Sigmoid colon (tissue), 4 donors: ENCODE measurements around the gene CCSER1.

Experiments used
- CTCF ChIP-seq, 4 experiments: fragments of 450-650 bp in 3 of 4; fragments of 200-600 bp in 1 of 4; IDR thresholded peaks; one replicate each; pipeline ENCODE4 v1.5.1; 2016 to 2019; ENCODE audit warnings: antibody characterized with exemption in 4 of 4, mild to moderate bottlenecking in 3 of 4, moderate library complexity in 2 of 4
- EP300 ChIP-seq, 4 donors: sonication (generic); formaldehyde crosslinking; IDR thresholded peaks; one replicate each; pipeline ENCODE4 v1.6.1; 2017; ENCODE audit warnings: antibody characterized with exemption in 4 of 4
- POLR2A ChIP-seq, 2 donors: fragments of 450-650 bp; IDR thresholded peaks; one replicate each; pipeline ENCODE4 v1.6.1; 2016; ENCODE audit warnings: antibody characterized with exemption in 2 of 2, mild to moderate bottlenecking in 2 of 2, moderate library complexity in 2 of 2
- POLR2AphosphoS5 ChIP-seq, 4 donors: sonication (generic); formaldehyde crosslinking; IDR thresholded peaks; one replicate each; pipeline ENCODE4 v1.6.1; 2017; ENCODE audit warnings: antibody characterized with exemption in 4 of 4

DNA sequence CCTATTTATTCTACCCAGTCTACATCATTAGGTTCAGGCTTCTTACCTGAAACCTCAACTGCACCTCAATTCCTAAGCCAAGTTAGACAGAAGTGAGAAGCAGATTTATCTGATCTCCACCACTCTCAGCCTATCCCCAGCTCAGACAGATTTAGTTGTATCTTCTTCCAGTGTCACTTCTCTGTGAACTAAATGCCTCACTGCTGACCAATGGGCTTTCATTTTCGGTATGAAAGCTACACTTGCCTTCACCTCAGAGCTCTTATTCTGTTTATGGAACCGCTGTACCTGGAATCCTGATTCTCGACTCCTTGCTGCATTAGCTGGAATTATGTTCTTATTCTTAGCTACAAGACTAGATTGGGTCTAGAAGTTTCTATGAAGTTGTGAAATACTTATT is 833.2 kb downstream of the CCSER1 start:
- TF ChIP-seq CTCF (IDR thresholded peaks at IDR 0.05) = no peak
- no peak for TF ChIP-seq EP300 (IDR thresholded peaks at IDR 0.05)
- TF ChIP-seq POLR2A (IDR thresholded peaks at IDR 0.05) = no peak
- TF ChIP-seq POLR2AphosphoS5 (IDR thresholded peaks at IDR 0.05) = no peak
